IMR-90 (cell line): Measurements from ENCODE around the gene EYS. TPM values are rescaled to one million over a fixed set of nuclear protein-coding genes. Genes with fewer than 3 reads are reported as not detected.

Source experiments
- ATAC-seq: fragments of 200-7000 bp; cut with Tn5 transposase; 2 replicates; pipeline ENCODE4 v1.9.1; 2020; ENCODE audit warnings: low read depth, mild to moderate bottlenecking, moderate library complexity
- BruUV-seq: library from RNA; stranded (reverse); fragments of 400-500 nt; replicated peaks from 2 replicates; lab custom pipeline; 2021; lab: Mats Ljungman, UMichigan
- CTCF ChIA-PET: fragments of 300-600 bp; formaldehyde crosslinking; extraction: SDS; loops from one replicate; lab custom pipeline; 2021; ENCODE audit warnings: antibody characterized with exemption; lab: Yijun Ruan, JAX
- POLR2A ChIA-PET: fragments of 300-600 bp; sonication (Branson Sonifier 250); formaldehyde crosslinking; loops from one replicate; lab custom pipeline; 2022; ENCODE audit warnings: antibody characterized with exemption; ENCODE audit not compliant: unreplicated experiment; lab: Charles Lee
- DNase-seq: peaks from one replicate; pipeline ENCODE4 v3.0.0; 2013
- H2AFZ ChIP-seq: replicated peaks from 2 replicates; pipeline ENCODE3; 2013; ENCODE audit warnings: low read length, mild to moderate bottlenecking; ENCODE audit not compliant: poor library complexity
- H2AK5ac ChIP-seq: 2 replicates; pipeline ENCODE4 v1.6.1; 2013; ENCODE audit warnings: low read depth, low read length, inconsistent platforms
- H2AK9ac ChIP-seq: replicated peaks from 2 replicates; pipeline ENCODE3; 2013; ENCODE audit warnings: mild to moderate bottlenecking, low read depth, low read length, moderate library complexity; ENCODE audit not compliant: poor library complexity
- H2BK120ac ChIP-seq: 2 replicates; pipeline ENCODE4 v1.6.1; 2013; ENCODE audit warnings: low read depth, low read length, inconsistent platforms
- H2BK15ac ChIP-seq: 3 replicates; pipeline ENCODE4 v1.6.1; 2013; ENCODE audit warnings: low read depth, low read length, inconsistent platforms
- H2BK20ac ChIP-seq: 2 replicates; pipeline ENCODE4 v1.6.1; 2013; ENCODE audit warnings: low read depth, mild to moderate bottlenecking, inconsistent platforms, low read length, moderate library complexity
- H2BK5ac ChIP-seq: 2 replicates; pipeline ENCODE4 v1.6.1; 2013; ENCODE audit warnings: mild to moderate bottlenecking, low read depth, low read length, inconsistent platforms; ENCODE audit not compliant: poor library complexity, severe bottlenecking
- H3K14ac ChIP-seq: replicated peaks from 2 replicates; pipeline ENCODE4 v1.6.1; 2013; ENCODE audit warnings: low read depth, low read length, inconsistent platforms
- H3K18ac ChIP-seq: 2 replicates; pipeline ENCODE4 v1.6.1; 2013; ENCODE audit warnings: low read depth, low read length, control low read depth
- H3K23ac ChIP-seq: 2 replicates; pipeline ENCODE4 v1.6.1; 2013; ENCODE audit warnings: low read depth, low read length, inconsistent platforms
- H3K27ac ChIP-seq: 2 replicates; pipeline ENCODE4 v1.5.1; 2013; ENCODE audit warnings: mild to moderate bottlenecking, control low read depth, low read length; ENCODE audit not compliant: insufficient read depth
- H3K27me3 ChIP-seq: 2 replicates; pipeline ENCODE4 v1.6.1; 2013; ENCODE audit warnings: low read length; ENCODE audit not compliant: control insufficient read depth, insufficient read depth
- H3K36me3 ChIP-seq: 2 replicates; pipeline ENCODE4 v1.6.1; 2013; ENCODE audit warnings: low read length, mixed read lengths; ENCODE audit not compliant: control insufficient read depth, insufficient read depth
- H3K4ac ChIP-seq: 2 replicates; pipeline ENCODE4 v1.6.1; 2013; ENCODE audit warnings: low read depth, low read length, inconsistent platforms
- H3K4me1 ChIP-seq: 2 replicates; pipeline ENCODE4 v1.6.1; 2013; ENCODE audit warnings: low read length, mixed read lengths; ENCODE audit not compliant: control insufficient read depth, insufficient read depth
- H3K4me2 ChIP-seq: 2 replicates; pipeline ENCODE4 v1.6.1; 2013; ENCODE audit warnings: low read depth, mild to moderate bottlenecking, control low read depth, low read length, moderate library complexity
- H3K4me3 ChIP-seq: 2 replicates; pipeline ENCODE4 v1.5.1; 2013; ENCODE audit warnings: low read depth, mild to moderate bottlenecking, control low read depth, low read length, moderate library complexity; ENCODE audit not compliant: insufficient read depth
- H3K56ac ChIP-seq: 2 replicates; pipeline ENCODE4 v1.6.1; 2013; ENCODE audit warnings: low read length, inconsistent platforms; ENCODE audit not compliant: insufficient read depth; ENCODE audit errors: extremely low read depth
- H3K79me1 ChIP-seq, 2 experiments: 2 replicates each; pipeline ENCODE4 v1.6.1; 2013; ENCODE audit warnings: low read length in 2 of 2, inconsistent platforms in 1 of 2, low read depth in 1 of 2
- H3K9ac ChIP-seq: 2 replicates; pipeline ENCODE4 v1.6.1; 2013; ENCODE audit warnings: low read depth, low read length, control low read depth
- H3K9me1 ChIP-seq: 2 replicates; pipeline ENCODE4 v1.6.1; 2013; ENCODE audit warnings: low read length, inconsistent platforms; ENCODE audit not compliant: insufficient read depth
- H3K9me3 ChIP-seq: 2 replicates; pipeline ENCODE4 v1.6.1; 2013; ENCODE audit warnings: low read length; ENCODE audit not compliant: control insufficient read depth, insufficient read depth
- H4K20me1 ChIP-seq: 2 replicates; pipeline ENCODE4 v1.6.1; 2013; ENCODE audit warnings: low read length, inconsistent platforms; ENCODE audit not compliant: insufficient read depth
- H4K5ac ChIP-seq: 2 replicates; pipeline ENCODE4 v1.6.1; 2013; ENCODE audit warnings: mild to moderate bottlenecking, low read depth, low read length, control low read depth
- H4K8ac ChIP-seq, 2 experiments: 2 replicates each; pipeline ENCODE4 v1.6.1; 2013; ENCODE audit warnings: low read depth in 2 of 2, low read length in 2 of 2, control low read depth in 1 of 2, inconsistent platforms in 1 of 2
- H4K91ac ChIP-seq: 2 replicates; pipeline ENCODE4 v1.6.1; 2013; ENCODE audit warnings: low read depth, low read length, inconsistent platforms; ENCODE audit not compliant: insufficient read depth
- BHLHE40 ChIP-seq: fragments of 150-350 bp; IDR thresholded peaks from 2 replicates; pipeline ENCODE4 v1.6.1; 2016; ENCODE audit warnings: mild to moderate bottlenecking, low read depth, low read length
- CEBPB ChIP-seq: IDR thresholded peaks from 2 replicates; pipeline ENCODE4 v1.6.1; 2012; ENCODE audit warnings: low read depth, low read length, improper control_type of control experiment
- CHD1 ChIP-seq: IDR thresholded peaks from 2 replicates; pipeline ENCODE4 v1.6.1; 2012; ENCODE audit warnings: low read depth, low read length, improper control_type of control experiment
- ELK1 ChIP-seq: fragments of 150-350 bp; IDR thresholded peaks from 2 replicates; pipeline ENCODE4 v1.6.1; 2016; ENCODE audit warnings: low read depth, mild to moderate bottlenecking, low read length, moderate library complexity, borderline replicate concordance
- FOS ChIP-seq: fragments of 150-350 bp; IDR thresholded peaks from 2 replicates; pipeline ENCODE4 v1.6.1; 2016; ENCODE audit warnings: low read depth, low read length
- MAFK ChIP-seq: IDR thresholded peaks from 2 replicates; pipeline ENCODE4 v1.6.1; 2012; ENCODE audit warnings: low read depth, low read length, improper control_type of control experiment
- MXI1 ChIP-seq: IDR thresholded peaks from 2 replicates; pipeline ENCODE4 v1.6.1; 2012; ENCODE audit warnings: low read depth, mild to moderate bottlenecking, low read length, moderate library complexity, borderline replicate concordance
- NFE2L2 ChIP-seq: fragments of 150-350 bp; IDR thresholded peaks from 2 replicates; pipeline ENCODE4 v1.6.1; 2016; ENCODE audit warnings: low read depth, mild to moderate bottlenecking, low read length
- POLR2A ChIP-seq: IDR thresholded peaks from 2 replicates; pipeline ENCODE4 v1.6.1; 2012; ENCODE audit warnings: mild to moderate bottlenecking, low read depth, low read length
- RAD21 ChIP-seq: IDR thresholded peaks from 2 replicates; pipeline ENCODE4 v1.6.1; 2012; ENCODE audit warnings: low read length, improper control_type of control experiment
- RCOR1 ChIP-seq: IDR thresholded peaks from 2 replicates; pipeline ENCODE4 v1.6.1; 2012; ENCODE audit warnings: mild to moderate bottlenecking, low read length, improper control_type of control experiment; ENCODE audit not compliant: insufficient replicate concordance
- SMC3 ChIP-seq: fragments of 150-350 bp; IDR thresholded peaks from 2 replicates; pipeline ENCODE4 v1.6.1; 2016; ENCODE audit warnings: low read depth, mild to moderate bottlenecking, antibody characterized with exemption, low read length, moderate library complexity
- dilution Hi-C: fragments of 300-500 bp; cut with HindIII; formaldehyde crosslinking; loops from one replicate; pipeline ENCODE4 v1.14.3; 2018; ENCODE audit warnings: low sequenced_read_pairs; ENCODE audit not compliant: unreplicated experiment
- in situ Hi-C: fragments of 300-500 bp; cut with MboI; formaldehyde crosslinking; loops from 3 replicates; pipeline ENCODE4 v1.14.3; 2019; ENCODE audit warnings: low sequenced_read_pairs, inconsistent platforms, mixed read lengths
- intact Hi-C: fragments of 100-400 bp; cut with micrococcal nuclease; formaldehyde crosslinking; loops from 2 replicates; pipeline ENCODE4 v1.10.0; 2022
- polyA plus RNA-seq, 3 experiments: library from polyadenylated mRNA; depleted of rRNA; stranded (reverse); fragments of >200 nt; gene quantifications; 2 replicates each; pipeline ENCODE4 v1.2.3, GENCODE V29; 2012; ENCODE audit warnings: low replicate concordance in 1 of 3
- total RNA-seq: library from RNA; depleted of rRNA; stranded (reverse); fragments of >200 nt; gene quantifications from 2 replicates; pipeline ENCODE4 v1.2.3, GENCODE V29; 2012
- TF ChIP-seq, protein P1 (sequence below): conservative IDR thresholded peaks from 2 replicates; pipeline ENCODE4 v1.5.1; 2012; ENCODE audit warnings: mild to moderate bottlenecking, low read depth, low read length, improper control_type of control experiment

EYS gene
- total and polyA plus RNA-seq, 2 of the 4 experiments (the other 2 are of a cell fraction), result under 0.01 TPM; not detected in 1

- H2AK9ac ChIP-seq, result no peak overlapping the region
- no peak overlapping the region for H3K9ac ChIP-seq
- DNase-seq, result peak; percentile 31
- H2BK120ac ChIP-seq, result no peak overlapping the region
- in situ Hi-C loops (no loop called here), intact Hi-C loops (no loop called here), dilution Hi-C loops (no loop called here)
- no peaks in the 10 kb centered on the region for H4K20me1 ChIP-seq
- no peak overlapping the region for H2AFZ ChIP-seq
- H3K14ac ChIP-seq, result no peak overlapping the region
- H3K27ac ChIP-seq, result no peak overlapping the region
- no peaks in the 10 kb centered on the region for H3K79me1 ChIP-seq
- no peaks in the 10 kb centered on the region for H3K9me3 ChIP-seq
- peaks cover 2% of the 10 kb centered on the region; the same call in 1 of the 2 replicates for H3K4me1 ChIP-seq
- no peak overlapping the region for H2AK5ac ChIP-seq
- H3K27me3 ChIP-seq, result no peaks in the 10 kb centered on the region
- H3K23ac ChIP-seq, result no peak overlapping the region
- H2BK20ac ChIP-seq, result no peak overlapping the region
- no peak overlapping the region for H2BK5ac ChIP-seq
- H3K4ac ChIP-seq, result no peak overlapping the region
- CTCF ChIA-PET, result no interaction called here
- no peak overlapping the region for H3K4me2 ChIP-seq
- no TSS peak for BruUV-seq
- H2BK15ac ChIP-seq, result no peak overlapping the region
- H3K18ac ChIP-seq, result no peak overlapping the region
- H4K5ac ChIP-seq, result no peak overlapping the region
- ATAC-seq, result no peak; the same call in 1 of the 2 replicates
- H4K8ac ChIP-seq, result no peak overlapping the region
- POLR2A ChIA-PET, result no interaction called here
- TF ChIP-seq RCOR1, result no peak
- TF ChIP-seq, protein P1, sequence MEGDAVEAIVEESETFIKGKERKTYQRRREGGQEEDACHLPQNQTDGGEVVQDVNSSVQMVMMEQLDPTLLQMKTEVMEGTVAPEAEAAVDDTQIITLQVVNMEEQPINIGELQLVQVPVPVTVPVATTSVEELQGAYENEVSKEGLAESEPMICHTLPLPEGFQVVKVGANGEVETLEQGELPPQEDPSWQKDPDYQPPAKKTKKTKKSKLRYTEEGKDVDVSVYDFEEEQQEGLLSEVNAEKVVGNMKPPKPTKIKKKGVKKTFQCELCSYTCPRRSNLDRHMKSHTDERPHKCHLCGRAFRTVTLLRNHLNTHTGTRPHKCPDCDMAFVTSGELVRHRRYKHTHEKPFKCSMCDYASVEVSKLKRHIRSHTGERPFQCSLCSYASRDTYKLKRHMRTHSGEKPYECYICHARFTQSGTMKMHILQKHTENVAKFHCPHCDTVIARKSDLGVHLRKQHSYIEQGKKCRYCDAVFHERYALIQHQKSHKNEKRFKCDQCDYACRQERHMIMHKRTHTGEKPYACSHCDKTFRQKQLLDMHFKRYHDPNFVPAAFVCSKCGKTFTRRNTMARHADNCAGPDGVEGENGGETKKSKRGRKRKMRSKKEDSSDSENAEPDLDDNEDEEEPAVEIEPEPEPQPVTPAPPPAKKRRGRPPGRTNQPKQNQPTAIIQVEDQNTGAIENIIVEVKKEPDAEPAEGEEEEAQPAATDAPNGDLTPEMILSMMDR, result no peak
- TF ChIP-seq SMC3, result no peak
- TF ChIP-seq POLR2A, result no peak
- no peak for TF ChIP-seq MAFK
- no peak for TF ChIP-seq RAD21
- TF ChIP-seq MXI1, result no peak
- no peak for TF ChIP-seq ELK1
- TF ChIP-seq CEBPB, result no peak
- TF ChIP-seq CHD1, result no peak
- no peak for TF ChIP-seq BHLHE40
- no peak for TF ChIP-seq FOS
- no peak for TF ChIP-seq NFE2L2
- H3K9me1 ChIP-seq, result 0 out of 2 replicates have a peak, but pooled peaks cover 4% of the 10 kb centered on the region
- H3K4me3 ChIP-seq, result no peak overlapping the region
- H3K56ac ChIP-seq, result no peak overlapping the region
- no peak overlapping the region for H4K91ac ChIP-seq
- no peaks in the 10 kb centered on the region for H3K36me3 ChIP-seq
Measured at GRCh38 chr6:63730311-63730710, 1976.7 kb downstream of the EYS start.
